Activated T-cell treated with anti-CD3 and anti-CD28 coated beads, Interleukin-2, amount 50 U/mL, for 72 hours (primary cell): ENCODE results near the gene AP4B1. TPM values are rescaled to one million over a fixed set of nuclear protein-coding genes. Genes with fewer than 3 reads are reported as not detected.
"Not testable (repeated sequence)": the region's sequence is repeated elsewhere in the genome, so short reads cannot be mapped to it uniquely, and the experiment has no call there.

Experiments
- ATAC-seq, 2 donors: fragments of 150-1000 bp; cut with Tn5 transposase; replicated peaks in 1 of 2; 2 replicates each; pipeline ENCODE4 v1.10.0; 2021; ENCODE audit warnings: moderate library complexity in 2 of 2, mild to moderate bottlenecking in 1 of 2
- DNase-seq, 2 donors: peaks; one replicate each; pipeline ENCODE4 v3.0.0; 2021 to 2022; ENCODE audit warnings: mixed read lengths in 1 of 2
- H3K27ac Mint-ChIP-seq: one replicate; pipeline ENCODE4 v1.8.0; 2022; ENCODE audit warnings: mild to moderate bottlenecking, moderate library complexity, mixed read lengths
- H3K27me3 Mint-ChIP-seq: one replicate; pipeline ENCODE4 v1.8.0; 2022; ENCODE audit warnings: low read depth, mixed read lengths
- H3K36me3 Mint-ChIP-seq, 2 donors: one replicate each; pipeline ENCODE4 v1.8.0; 2022; ENCODE audit warnings: mixed read lengths in 2 of 2, mild to moderate bottlenecking in 1 of 2; ENCODE audit not compliant: insufficient read depth in 2 of 2
- H3K4me1 Mint-ChIP-seq: one replicate; pipeline ENCODE4 v1.8.0; 2022; ENCODE audit warnings: low read depth, mixed read lengths
- H3K4me3 Mint-ChIP-seq, 2 donors: one replicate each; pipeline ENCODE4 v1.8.0; 2022; ENCODE audit warnings: mild to moderate bottlenecking in 2 of 2, mixed read lengths in 2 of 2, moderate library complexity in 2 of 2
- H3K9me3 Mint-ChIP-seq, 2 donors: one replicate each; pipeline ENCODE4 v1.8.0; 2022; ENCODE audit warnings: mixed read lengths in 2 of 2
- total RNA-seq, 2 donors: library from RNA; stranded (reverse); gene quantifications; one replicate each; pipeline ENCODE4 v1.2.3, GENCODE V29; 2022

Gene AP4B1
- total RNA-seq, 2 donors from 2014 or later, result 50.5 to 68.8 TPM

- no peak for ATAC-seq
- Mint-ChIP-seq H3K4me3 (no peak overlapping the region), H3K36me3 (peaks cover 3 to 40% of the 10 kb centered on the region in 2 donors), H3K9me3 (no peaks in the 10 kb centered on the region), H3K4me1 (peaks cover 49% of the 10 kb centered on the region), H3K27ac (peak overlapping the region; percentile 57), H3K27me3 (no peaks in the 10 kb centered on the region)
- DNase-seq, result no peak
Observed at GRCh38 chr1:113857776-113858175, 46.8 kb downstream of the AP4B1 start.

GRCh38 chr1:113856401-113856790 lies 48.2 kb downstream of the AP4B1 start:
- H3K27me3 Mint-ChIP-seq, result no peaks in the 10 kb centered on the region
- peak overlapping the region; percentile 24 for H3K27ac Mint-ChIP-seq
- H3K4me1 Mint-ChIP-seq, result peaks cover 44% of the 10 kb centered on the region
- no peaks in the 10 kb centered on the region for H3K9me3 Mint-ChIP-seq
- H3K36me3 Mint-ChIP-seq, result peaks cover 3 to 42% of the 10 kb centered on the region in 2 donors
- ATAC-seq (no peak), DNase-seq (no peak)
- no peak overlapping the region for H3K4me3 Mint-ChIP-seq

GRCh38 chr1:113855630-113856400 lies 48.8 kb downstream of the AP4B1 start:
- H3K27me3 Mint-ChIP-seq, result no peaks in the 10 kb centered on the region
- H3K4me3 Mint-ChIP-seq, result no peak overlapping the region
- ATAC-seq, result no peak
- peaks cover 46% of the 10 kb centered on the region for H3K4me1 Mint-ChIP-seq
- peak overlapping the region; percentile 24 for H3K27ac Mint-ChIP-seq
- peaks cover 5 to 44% of the 10 kb centered on the region in 2 donors for H3K36me3 Mint-ChIP-seq
- no peak for DNase-seq
- no peaks in the 10 kb centered on the region for H3K9me3 Mint-ChIP-seq

GRCh38 chr1:113854234-113854633 lies 50.4 kb downstream of the AP4B1 start:
- ATAC-seq (peak; percentile 39 to 66), DNase-seq (no peak)
- Mint-ChIP-seq H3K27ac (peak overlapping the region; percentile 71), H3K36me3 (peaks cover 6 to 48% of the 10 kb centered on the region in 2 donors), H3K27me3 (no peaks in the 10 kb centered on the region), H3K4me3 (peak overlapping the region in 1 of 2 donors; percentile 42), H3K4me1 (peaks cover 36% of the 10 kb centered on the region), H3K9me3 (no peaks in the 10 kb centered on the region)

- not testable (repeated sequence) for H3K27me3 Mint-ChIP-seq, ATAC-seq, H3K27ac Mint-ChIP-seq, H3K4me3 Mint-ChIP-seq, DNase-seq, H3K9me3 Mint-ChIP-seq
- peaks cover 6 to 49% of the 10 kb centered on the region in 2 donors for H3K36me3 Mint-ChIP-seq
- peaks cover 32% of the 10 kb centered on the region for H3K4me1 Mint-ChIP-seq
Observed at GRCh38 chr1:113852694-113853093, 51.9 kb downstream of the AP4B1 start.

GRCh38 chr1:113850127-113850796 lies 54.3 kb downstream of the AP4B1 start:
- Mint-ChIP-seq H3K4me3 (no peak overlapping the region), H3K36me3 (peaks cover 19 to 51% of the 10 kb centered on the region in 2 donors), H3K27me3 (no peaks in the 10 kb centered on the region), H3K4me1 (peaks cover 32% of the 10 kb centered on the region), H3K27ac (peak overlapping the region; percentile 74), H3K9me3 (no peaks in the 10 kb centered on the region)
- ATAC-seq (no peak), DNase-seq (no peak)

- Mint-ChIP-seq H3K9me3 (no peaks in the 10 kb centered on the region), H3K4me1 (peaks cover 22% of the 10 kb centered on the region), H3K4me3 (no peak overlapping the region), H3K36me3 (peaks cover 16 to 43% of the 10 kb centered on the region in 2 donors), H3K27me3 (no peaks in the 10 kb centered on the region), H3K27ac (no peak overlapping the region)
- DNase-seq (no peak), ATAC-seq (no peak)
Observed at GRCh38 chr1:113849072-113849471, 55.5 kb downstream of the AP4B1 start.

- Mint-ChIP-seq H3K27ac (peak overlapping the region; percentile 82), H3K4me3 (no peak overlapping the region), H3K9me3 (no peaks in the 10 kb centered on the region), H3K27me3 (no peaks in the 10 kb centered on the region), H3K36me3 (peaks cover 15 to 35% of the 10 kb centered on the region in 2 donors), H3K4me1 (peaks cover 13% of the 10 kb centered on the region)
- DNase-seq (no peak), ATAC-seq (no peak)
Observed at GRCh38 chr1:113846391-113847035, 58.1 kb downstream of the AP4B1 start.

Other genes with a start within 250 kb of the AP4B1 start
- 10 to 100 TPM; 12.9 to 16.2 TPM for gene PHTF1, start 145.3 kb downstream of the AP4B1 start, total RNA-seq
- gene RSBN1, start 92.3 kb downstream of the AP4B1 start, total RNA-seq, result 10 to 100 TPM; 18.4 to 23.9 TPM
- 10 to 100 TPM; 59.8 to 82.5 TPM for gene PTPN22, start 33.1 kb downstream of the AP4B1 start, total RNA-seq
- 1 to 10 TPM; 1.3 to 1.7 TPM for gene BCL2L15, start 17.2 kb downstream of the AP4B1 start, total RNA-seq
- 10 to 100 TPM; 13.8 to 17.8 TPM for gene DCLRE1B, start 527 bp upstream of the AP4B1 start, total RNA-seq
- 10 to 100 TPM; 74.4 to 75.6 TPM for gene HIPK1, start 24.5 kb upstream of the AP4B1 start, total RNA-seq
- gene OLFML3, start 74.7 kb upstream of the AP4B1 start, total RNA-seq, result 1 to 10 TPM in 1 of 2 donors, under 1 TPM in 1; 0.90 to 1.0 TPM
- gene SYT6, start 249.1 kb upstream of the AP4B1 start, total RNA-seq, result not detected